ENCODE data around the gene PRLR. TPM values are rescaled to one million over a fixed set of nuclear protein-coding genes. Genes with fewer than 3 reads are reported as not detected.

Gene PRLR
- total and polyA plus RNA-seq, 2 of the 8 experiments (the other 6 are each of a cell fraction or from before 2014, with no cell fraction given) = 0.53 to 2.5 TPM

GRCh38 chr5:35010676-35011075 lies 219.6 kb downstream of the PRLR start (continued):
- TF ChIP-seq, protein P1, sequence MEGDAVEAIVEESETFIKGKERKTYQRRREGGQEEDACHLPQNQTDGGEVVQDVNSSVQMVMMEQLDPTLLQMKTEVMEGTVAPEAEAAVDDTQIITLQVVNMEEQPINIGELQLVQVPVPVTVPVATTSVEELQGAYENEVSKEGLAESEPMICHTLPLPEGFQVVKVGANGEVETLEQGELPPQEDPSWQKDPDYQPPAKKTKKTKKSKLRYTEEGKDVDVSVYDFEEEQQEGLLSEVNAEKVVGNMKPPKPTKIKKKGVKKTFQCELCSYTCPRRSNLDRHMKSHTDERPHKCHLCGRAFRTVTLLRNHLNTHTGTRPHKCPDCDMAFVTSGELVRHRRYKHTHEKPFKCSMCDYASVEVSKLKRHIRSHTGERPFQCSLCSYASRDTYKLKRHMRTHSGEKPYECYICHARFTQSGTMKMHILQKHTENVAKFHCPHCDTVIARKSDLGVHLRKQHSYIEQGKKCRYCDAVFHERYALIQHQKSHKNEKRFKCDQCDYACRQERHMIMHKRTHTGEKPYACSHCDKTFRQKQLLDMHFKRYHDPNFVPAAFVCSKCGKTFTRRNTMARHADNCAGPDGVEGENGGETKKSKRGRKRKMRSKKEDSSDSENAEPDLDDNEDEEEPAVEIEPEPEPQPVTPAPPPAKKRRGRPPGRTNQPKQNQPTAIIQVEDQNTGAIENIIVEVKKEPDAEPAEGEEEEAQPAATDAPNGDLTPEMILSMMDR (IDR thresholded peaks at IDR 0.05; ENCODE audit: control extremely low read depth in 1 of 3, insufficient read depth in 1 of 3, low read depth in 1 of 3, low read length in 3 of 3) = no peak
- no peak for TF ChIP-seq POU5F1 (IDR thresholded peaks at IDR 0.05; ENCODE audit: low read depth, low read length)
- no peak for TF ChIP-seq SP2 (IDR thresholded peaks at IDR 0.05; ENCODE audit: low read length)
- TF ChIP-seq EZH2 (IDR thresholded peaks at IDR 0.05; ENCODE audit: low read depth, low read length, severe bottlenecking) = no peak
